ENCODE data around the gene ADAMTS1. TPM values are rescaled to one million over a fixed set of nuclear protein-coding genes. Genes with fewer than 3 reads are reported as not detected.

The ADAMTS1 gene
- total and polyA plus RNA-seq, 2 donors (not counting 3 experiments of a cell fraction or from before 2014, with no cell fraction given): 15.4 to 16.3 TPM

DNA sequence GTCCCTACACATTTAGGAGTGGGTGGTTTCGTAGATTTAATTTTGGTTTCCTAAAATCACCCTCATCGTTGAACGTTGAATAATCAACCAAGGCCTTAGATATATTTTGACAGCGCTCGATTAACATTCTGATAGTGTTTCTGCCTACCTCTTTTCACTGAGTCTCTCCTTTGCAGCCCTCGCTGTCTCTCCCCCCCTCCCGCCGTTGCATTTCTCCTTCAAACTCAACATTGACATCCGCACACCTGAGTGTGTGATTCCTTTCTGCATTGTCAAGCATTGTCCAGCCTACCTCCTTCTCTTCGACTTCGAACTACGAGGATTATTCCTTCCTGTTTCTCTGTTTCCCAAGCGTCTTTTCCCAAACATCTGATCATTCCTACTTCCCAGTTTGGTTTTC, 1.8 kb upstream of the ADAMTS1 start:
- peak overlapping the region in 2 of 3 experiments; percentile 64 to 78 for H3K4me3 ChIP-seq (replicated peaks in 1 of 3; ENCODE audit: insufficient read depth in 1 of 3, low read depth in 1 of 3, low read length in 3 of 3)
- H3K9me1 ChIP-seq (replicated peaks; ENCODE audit: control insufficient read depth, extremely low read depth, insufficient read depth, low read length): no peaks in the 10 kb centered on the region
- H3K27me3 ChIP-seq (ENCODE audit: control insufficient read depth in 2 of 2, insufficient read depth in 2 of 2, low read length in 2 of 2): peaks cover 5 to 16% of the 10 kb centered on the region in 2 experiments
- peak overlapping the region; percentile 90 for H2AFZ ChIP-seq (ENCODE audit: low read depth, low read length)
- BruUV-seq (replicated peaks): no TSS peak
- H3K9ac ChIP-seq (replicated peaks; ENCODE audit: extremely low read depth, insufficient read depth, low read length): no peak overlapping the region
- intact Hi-C loops (cut with micrococcal nuclease) (loop anchor here (5.0 to 10.0 kb wide), 5 partner anchors 862 to 1695 kb away; no protein-coding TSS in a partner anchor), dilution Hi-C loops (cut with MboI; ENCODE audit: extremely low pct_ligation_motif_present, low sequenced_read_pairs) (no loop called here)
- peaks cover 31% of the 10 kb centered on the region for H3K4me1 ChIP-seq (ENCODE audit: control insufficient read depth, extremely low read depth, insufficient read depth, low read length)
- no peak overlapping the region for H3K27ac ChIP-seq (ENCODE audit: insufficient read depth, low read depth, low read length)
- peak overlapping the region; percentile 91 for H3K4me2 ChIP-seq (ENCODE audit: insufficient read depth, low read length)
- DNase-seq (ENCODE audit: low read depth, low spot score) (no peak), FAIRE-seq (no peak)
- no peaks in the 10 kb centered on the region for H3K36me3 ChIP-seq (ENCODE audit: control insufficient read depth in 2 of 2, extremely low read depth in 1 of 2, insufficient read depth in 2 of 2, low read length in 2 of 2)
- TF ChIP-seq, protein P1, sequence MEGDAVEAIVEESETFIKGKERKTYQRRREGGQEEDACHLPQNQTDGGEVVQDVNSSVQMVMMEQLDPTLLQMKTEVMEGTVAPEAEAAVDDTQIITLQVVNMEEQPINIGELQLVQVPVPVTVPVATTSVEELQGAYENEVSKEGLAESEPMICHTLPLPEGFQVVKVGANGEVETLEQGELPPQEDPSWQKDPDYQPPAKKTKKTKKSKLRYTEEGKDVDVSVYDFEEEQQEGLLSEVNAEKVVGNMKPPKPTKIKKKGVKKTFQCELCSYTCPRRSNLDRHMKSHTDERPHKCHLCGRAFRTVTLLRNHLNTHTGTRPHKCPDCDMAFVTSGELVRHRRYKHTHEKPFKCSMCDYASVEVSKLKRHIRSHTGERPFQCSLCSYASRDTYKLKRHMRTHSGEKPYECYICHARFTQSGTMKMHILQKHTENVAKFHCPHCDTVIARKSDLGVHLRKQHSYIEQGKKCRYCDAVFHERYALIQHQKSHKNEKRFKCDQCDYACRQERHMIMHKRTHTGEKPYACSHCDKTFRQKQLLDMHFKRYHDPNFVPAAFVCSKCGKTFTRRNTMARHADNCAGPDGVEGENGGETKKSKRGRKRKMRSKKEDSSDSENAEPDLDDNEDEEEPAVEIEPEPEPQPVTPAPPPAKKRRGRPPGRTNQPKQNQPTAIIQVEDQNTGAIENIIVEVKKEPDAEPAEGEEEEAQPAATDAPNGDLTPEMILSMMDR (IDR thresholded peaks at IDR 0.05; ENCODE audit: extremely low read depth in 1 of 2, insufficient read depth in 1 of 2, low read depth in 1 of 2, low read length in 2 of 2): no peak
- TF ChIP-seq FOS (IDR thresholded peaks at IDR 0.05; ENCODE audit: borderline replicate concordance, insufficient read depth, low read length) (no peak), GATA2 (IDR thresholded peaks at IDR 0.05; ENCODE audit: insufficient read depth, insufficient read length, low read depth, low read length) (no peak), JUN (IDR thresholded peaks at IDR 0.05; ENCODE audit: borderline replicate concordance, insufficient read depth, insufficient read length, low read depth) (no peak), POLR2AphosphoS5 (IDR thresholded peaks at IDR 0.05; ENCODE audit: insufficient read depth, low read depth, low read length) (no peak), EZH2 (IDR thresholded peaks at IDR 0.05; ENCODE audit: borderline replicate concordance, low read depth, low read length, severe bottlenecking) (no peak), MYC (IDR thresholded peaks at IDR 0.05; ENCODE audit: low read depth, low read length) (no peak), POLR2A (IDR thresholded peaks at IDR 0.05; ENCODE audit: low read depth, low read length) (no peak)
- TF ChIP-seq, protein P2, sequence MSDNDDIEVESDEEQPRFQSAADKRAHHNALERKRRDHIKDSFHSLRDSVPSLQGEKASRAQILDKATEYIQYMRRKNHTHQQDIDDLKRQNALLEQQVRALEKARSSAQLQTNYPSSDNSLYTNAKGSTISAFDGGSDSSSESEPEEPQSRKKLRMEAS (IDR thresholded peaks at IDR 0.05; ENCODE audit: insufficient read depth, insufficient read length): no peak
- no peaks in the 10 kb centered on the region for H4K20me1 ChIP-seq (replicated peaks; ENCODE audit: control insufficient read depth, extremely low read depth, insufficient read depth, low read length)
- peaks cover 13% of the 10 kb centered on the region for H3K79me2 ChIP-seq (ENCODE audit: control insufficient read depth, insufficient read depth, low read length)
- POLR2A ChIA-PET: no interaction called here
- no peaks in the 10 kb centered on the region for H3K9me3 ChIP-seq (replicated peaks; ENCODE audit: control insufficient read depth, insufficient read depth, low read length)
- CTCF ChIA-PET: interaction anchor here (0.9 to 6.8 kb wide), 7 partner anchors 114 to 1901 kb away, joined by 4 to 131 read pairs (median 5); no protein-coding TSS in a partner anchor

Data from endothelial cell of umbilical vein (primary cell).